Measurements from ENCODE around the gene SETD9.

Gene SETD9

GRCh38 chr5:56919942-56920662 lies 10.7 kb downstream of the SETD9 start:
- DNase-seq (ENCODE audit: low read depth in 2 of 2): no peak
- no peak for TF ChIP-seq CTCF (IDR thresholded peaks at IDR 0.05; ENCODE audit: low read depth, low read length)
- no peak overlapping the region for H3K4me3 ChIP-seq (replicated peaks in 1 of 2; ENCODE audit: low read depth in 2 of 2, low read length in 2 of 2)

DNA sequence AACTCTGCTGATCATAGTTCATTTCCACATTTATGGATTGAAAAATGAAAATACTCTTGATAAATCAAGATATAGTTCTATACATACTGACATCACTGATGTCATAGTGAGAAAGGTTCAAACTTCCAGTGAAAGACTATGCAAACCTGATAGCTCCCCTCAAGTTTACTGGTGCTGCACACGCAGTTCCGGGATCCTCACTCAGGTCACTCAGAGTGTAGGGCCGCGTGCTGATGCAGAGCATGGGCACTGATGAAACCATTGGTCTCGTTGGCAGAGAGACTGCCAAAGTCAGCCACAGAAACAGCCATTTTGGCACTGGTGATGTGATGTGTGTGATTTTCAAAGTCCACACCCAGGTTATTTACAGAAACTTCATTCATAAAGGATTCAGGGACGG lies 13.5 kb downstream of the SETD9 start:
- no peak overlapping the region for H3K4me3 ChIP-seq (replicated peaks in 1 of 2; ENCODE audit: low read depth in 2 of 2, low read length in 2 of 2)
- DNase-seq (ENCODE audit: low read depth in 2 of 2): no peak
- no peak for TF ChIP-seq CTCF (IDR thresholded peaks at IDR 0.05; ENCODE audit: low read depth, low read length)

GRCh38 chr5:56934325-56934724 lies 24.9 kb downstream of the SETD9 start:
- DNase-seq (ENCODE audit: low read depth in 2 of 2): no peak
- no peak for TF ChIP-seq CTCF (IDR thresholded peaks at IDR 0.05; ENCODE audit: low read depth, low read length)
- H3K4me3 ChIP-seq (replicated peaks in 1 of 2; ENCODE audit: low read depth in 2 of 2, low read length in 2 of 2): no peak overlapping the region

DNA sequence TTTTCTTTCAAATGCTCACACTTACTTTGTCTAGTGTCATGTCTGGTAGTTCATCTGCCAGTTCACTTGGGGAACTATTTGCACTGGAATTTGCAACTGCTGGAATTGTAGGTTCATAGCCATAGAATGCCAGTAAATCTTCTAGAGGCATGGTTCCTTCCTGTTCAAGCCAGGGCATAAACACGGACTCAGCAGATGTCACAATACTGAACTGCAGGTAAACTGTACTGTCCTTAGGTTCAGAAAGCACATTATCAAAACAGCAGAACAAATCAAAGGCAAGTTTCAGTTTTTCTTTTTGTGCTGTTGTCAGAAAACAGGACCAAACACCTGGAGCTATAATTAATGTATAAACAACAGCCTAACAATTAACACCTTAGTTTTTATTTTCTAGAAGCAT lies 29.5 kb downstream of the SETD9 start:
- H3K4me3 ChIP-seq (replicated peaks in 1 of 2; ENCODE audit: low read depth in 2 of 2, low read length in 2 of 2): no peak overlapping the region
- DNase-seq (ENCODE audit: low read depth in 2 of 2): no peak
- no peak for TF ChIP-seq CTCF (IDR thresholded peaks at IDR 0.05; ENCODE audit: low read depth, low read length)

DNA sequence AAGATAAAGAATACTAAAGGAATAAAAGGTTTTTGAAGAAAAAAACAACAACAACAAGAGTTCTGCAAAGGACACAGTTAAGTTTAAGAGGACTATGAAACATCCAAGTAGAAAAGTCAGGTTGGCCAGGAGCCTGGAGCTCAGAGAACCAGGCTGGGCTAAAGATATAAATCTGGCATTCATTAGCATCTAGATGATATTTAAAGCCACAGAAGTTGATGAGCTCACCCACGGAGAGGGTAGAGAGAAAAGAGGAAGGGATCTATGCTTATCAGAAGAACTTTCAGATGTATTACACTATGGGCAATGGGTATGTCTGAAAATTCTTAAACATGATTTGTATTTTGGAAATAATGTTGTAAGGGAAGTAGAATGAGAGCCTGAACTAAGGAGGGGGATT lies 32.6 kb downstream of the SETD9 start:
- no peak overlapping the region for H3K4me3 ChIP-seq (replicated peaks in 1 of 2; ENCODE audit: low read depth in 2 of 2, low read length in 2 of 2)
- TF ChIP-seq CTCF (IDR thresholded peaks at IDR 0.05; ENCODE audit: low read depth, low read length): no peak
- no peak for DNase-seq (ENCODE audit: low read depth in 2 of 2)

DNA sequence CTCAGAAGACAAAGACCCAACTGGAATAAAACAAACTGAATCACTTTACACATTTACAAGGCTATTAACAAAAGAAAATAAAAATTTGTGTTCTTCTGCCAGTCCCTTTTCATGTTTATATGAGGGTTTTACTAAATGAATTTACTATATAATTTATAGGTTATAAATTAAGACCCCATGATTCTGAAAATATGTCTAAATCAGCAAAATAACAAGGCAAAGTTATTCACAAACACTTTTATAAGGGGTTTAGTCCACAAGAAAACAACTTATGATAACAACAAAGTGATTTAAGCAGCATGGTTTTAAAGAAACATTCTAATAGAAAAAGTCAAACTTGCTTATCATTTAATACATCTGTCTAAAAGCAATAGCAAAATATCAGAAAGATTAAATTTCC lies 37.7 kb downstream of the SETD9 start:
- no peak for DNase-seq (ENCODE audit: low read depth in 2 of 2)
- TF ChIP-seq CTCF (IDR thresholded peaks at IDR 0.05; ENCODE audit: low read depth, low read length): no peak
- H3K4me3 ChIP-seq (replicated peaks in 1 of 2; ENCODE audit: low read depth in 2 of 2, low read length in 2 of 2): no peak overlapping the region

DNA sequence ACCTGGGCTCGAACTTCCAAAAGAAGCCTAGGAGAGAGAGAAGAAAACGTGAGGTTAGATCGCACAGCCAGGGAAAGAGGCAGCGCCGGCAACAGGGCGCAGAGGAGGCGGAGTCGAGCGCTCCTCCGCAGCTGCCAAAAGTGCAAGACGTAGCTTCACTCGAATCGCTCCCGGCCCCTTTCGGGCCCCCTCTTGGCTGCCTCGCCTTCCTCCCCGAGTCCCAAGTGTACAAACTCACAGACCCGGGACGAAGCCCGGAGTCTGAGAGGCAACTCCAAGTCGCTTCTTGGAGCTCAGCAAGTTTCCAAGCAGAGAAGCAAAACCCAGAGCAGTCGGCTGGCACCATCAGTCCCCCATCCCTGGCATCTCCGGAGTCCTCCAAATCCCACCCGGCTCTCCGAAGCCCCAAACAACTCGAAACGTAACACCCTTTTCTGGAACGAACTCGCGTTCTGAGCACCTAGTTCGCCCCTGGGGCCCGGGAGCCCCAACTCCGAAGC lies 41.3 kb downstream of the SETD9 start:
- peak; percentile 76 to 89 for DNase-seq (ENCODE audit: low read depth in 2 of 2)
- no peak for TF ChIP-seq CTCF (IDR thresholded peaks at IDR 0.05; ENCODE audit: low read depth, low read length)
- H3K4me3 ChIP-seq (replicated peaks in 1 of 2; ENCODE audit: low read depth in 2 of 2, low read length in 2 of 2): peak overlapping the region; percentile 79 to 90

Measured in cardiac fibroblast (primary cell).